Islet of Langerhans (tissue), 1 donor: ENCODE results near the gene SPACA4.

ENCODE experiments used
- FAIRE-seq: peaks from one replicate; lab custom pipeline; 2011; peaks lifted over from hg19 to GRCh38; lab: Jason Lieb, UNC

Gene SPACA4

DNA sequence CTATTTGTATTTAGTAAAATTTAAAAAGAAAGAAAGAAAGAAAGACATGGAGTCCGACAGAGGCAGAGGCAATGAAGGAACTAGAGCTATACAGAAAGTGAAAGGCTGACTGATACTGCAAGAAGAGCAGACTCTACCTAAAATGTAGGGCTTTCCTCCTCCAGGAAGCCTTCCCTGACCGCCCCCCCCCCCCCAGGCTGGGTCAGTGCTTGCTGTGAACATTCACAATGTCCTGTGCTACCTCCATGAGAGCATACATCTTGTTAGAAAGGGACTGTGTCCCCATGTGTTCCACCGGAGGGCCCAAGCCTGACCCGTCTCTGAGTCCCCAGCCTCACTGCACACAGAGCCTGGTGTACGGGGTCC lies 45.1 kb downstream of the SPACA4 start:
- FAIRE-seq: no peak

DNA sequence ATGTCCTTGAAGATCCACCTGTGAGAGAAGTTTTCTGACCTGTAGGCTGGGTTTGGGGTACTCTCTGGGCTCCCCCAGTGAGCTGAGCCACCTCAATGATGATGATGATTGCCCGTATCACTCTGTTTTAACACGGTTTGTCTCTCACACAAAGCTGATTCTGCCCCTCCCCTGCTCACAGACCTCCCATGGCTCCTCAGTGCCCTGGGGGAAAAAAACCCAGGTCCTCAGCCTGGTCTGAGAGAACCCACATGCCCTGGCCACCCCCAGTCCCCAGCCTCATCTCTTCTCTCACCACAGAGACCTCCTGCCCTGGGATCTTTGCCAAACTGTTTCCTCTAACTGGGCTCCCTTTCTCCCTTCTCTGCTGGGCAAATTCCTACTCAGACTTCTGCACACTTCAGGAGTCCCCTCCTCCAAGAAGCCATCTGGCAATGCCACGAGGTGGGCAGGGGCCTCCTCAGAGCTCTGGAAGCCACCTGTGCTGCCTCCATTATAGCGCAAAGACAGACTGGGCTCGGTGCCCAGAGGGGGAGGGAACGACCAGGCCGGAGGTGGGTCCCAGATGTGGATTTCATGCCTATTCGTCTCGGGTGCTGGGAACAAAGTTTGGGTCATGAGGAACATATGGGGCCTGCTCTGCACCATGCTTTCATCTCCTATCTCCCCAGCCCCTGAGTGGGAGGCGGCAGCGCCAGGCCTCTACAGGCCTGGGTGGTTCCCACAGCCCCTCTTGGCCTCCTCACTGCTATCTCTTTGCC lies 47.9 kb downstream of the SPACA4 start:
- no peak for FAIRE-seq

DNA sequence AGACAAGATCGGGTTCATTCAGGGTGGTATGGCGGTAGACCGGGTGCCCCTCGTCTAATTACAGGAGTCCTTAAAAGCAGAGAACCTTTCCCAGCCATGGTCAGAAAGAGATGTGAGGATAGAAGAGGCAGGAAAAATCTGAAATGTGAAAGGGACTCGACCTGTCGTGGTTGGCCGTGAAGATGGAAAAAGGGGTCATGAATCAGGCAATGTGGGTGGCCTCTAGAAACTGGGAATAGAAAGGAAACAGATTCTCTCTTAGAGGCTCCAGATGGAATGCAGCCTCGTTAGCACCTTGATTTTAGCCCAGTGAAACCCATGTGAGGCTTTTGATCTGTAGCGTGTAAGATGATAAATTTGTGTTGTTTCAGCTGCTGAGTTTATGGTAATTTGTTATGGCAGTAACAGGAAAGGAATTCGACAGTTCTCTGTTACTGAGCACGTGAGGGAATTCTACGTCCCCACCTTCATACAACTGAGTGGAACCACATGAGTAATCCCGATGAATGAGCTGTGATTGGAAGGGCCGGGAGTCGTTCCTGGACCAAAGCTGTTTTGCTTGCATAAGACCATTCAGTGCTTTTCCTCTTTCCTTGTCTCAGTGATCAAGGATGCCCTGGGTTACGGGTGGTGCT lies 50.4 kb downstream of the SPACA4 start:
- no peak for FAIRE-seq
